ENCODE results near the gene EMX2. TPM values are rescaled to one million over a fixed set of nuclear protein-coding genes. Genes with fewer than 3 reads are reported as not detected.
A peak's percentile ranks its signal among the peaks of the same experiment; 100 is the strongest.

The EMX2 gene
- total and polyA plus RNA-seq, 2 donors from 2014 or later = 44.9 to 82.8 TPM

DNA sequence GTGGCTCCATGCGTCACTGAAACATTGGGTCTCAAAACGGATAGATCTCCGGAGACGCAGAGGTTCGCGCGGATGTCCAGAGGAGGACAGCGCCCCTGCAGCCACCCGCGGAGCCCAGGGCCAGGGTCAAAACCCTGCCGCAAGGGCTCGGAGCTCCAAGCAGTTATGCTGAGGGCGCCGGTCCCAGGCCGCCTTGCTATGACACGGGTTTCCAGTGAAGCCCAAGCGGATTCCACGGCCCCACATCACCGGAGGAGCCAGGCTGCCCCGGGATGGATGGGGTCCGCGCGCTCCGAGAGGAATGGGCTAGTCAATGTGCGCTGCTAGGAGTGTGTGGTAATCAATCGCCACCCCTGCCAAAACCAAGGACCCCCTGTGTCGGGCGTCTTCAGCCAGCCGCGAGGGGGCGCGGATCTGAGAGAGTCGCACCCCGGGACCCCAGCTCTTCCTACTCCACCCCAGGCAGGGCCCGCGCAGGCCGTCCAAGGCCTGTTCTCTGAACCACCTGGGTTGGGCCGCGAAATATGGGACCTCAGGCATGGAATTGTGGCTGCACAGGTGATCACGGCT is 5.6 kb upstream of the EMX2 start:
- Histone ChIP-seq H3K4me1 (ENCODE audit: control insufficient read depth in 2 of 3, insufficient read depth in 2 of 3, low read depth in 1 of 3, low read length in 3 of 3) (peaks cover 0 to 32% (median 25%) of the 10 kb centered on the region in 3 donors), H3K4me3 (ENCODE audit: low read length in 3 of 3) (peak overlapping the region; percentile 20 to 39 (median 23)), H3K9me3 (ENCODE audit: control insufficient read depth in 2 of 3, insufficient read depth in 1 of 3, low read length in 3 of 3) (no peaks in the 10 kb centered on the region), H3K36me3 (ENCODE audit: control insufficient read depth in 2 of 3, insufficient read depth in 3 of 3, low read length in 3 of 3) (no peaks in the 10 kb centered on the region), H3K27ac (ENCODE audit: low read depth in 2 of 2, low read length in 2 of 2) (peak overlapping the region; percentile 77 to 87), H3K9ac (ENCODE audit: low read length in 3 of 3) (peak overlapping the region in 1 of 3 donors; percentile 61), H3K27me3 (ENCODE audit: control insufficient read depth, insufficient read depth, low read length) (peaks cover 42% of the 10 kb centered on the region)
- peak in 4 of 5 donors; percentile 44 to 71 (median 50) for DNase-seq
- FAIRE-seq = no peak
- intact Hi-C loops (cut with DNase I) = no loop called here
- TF ChIP-seq, protein P1, sequence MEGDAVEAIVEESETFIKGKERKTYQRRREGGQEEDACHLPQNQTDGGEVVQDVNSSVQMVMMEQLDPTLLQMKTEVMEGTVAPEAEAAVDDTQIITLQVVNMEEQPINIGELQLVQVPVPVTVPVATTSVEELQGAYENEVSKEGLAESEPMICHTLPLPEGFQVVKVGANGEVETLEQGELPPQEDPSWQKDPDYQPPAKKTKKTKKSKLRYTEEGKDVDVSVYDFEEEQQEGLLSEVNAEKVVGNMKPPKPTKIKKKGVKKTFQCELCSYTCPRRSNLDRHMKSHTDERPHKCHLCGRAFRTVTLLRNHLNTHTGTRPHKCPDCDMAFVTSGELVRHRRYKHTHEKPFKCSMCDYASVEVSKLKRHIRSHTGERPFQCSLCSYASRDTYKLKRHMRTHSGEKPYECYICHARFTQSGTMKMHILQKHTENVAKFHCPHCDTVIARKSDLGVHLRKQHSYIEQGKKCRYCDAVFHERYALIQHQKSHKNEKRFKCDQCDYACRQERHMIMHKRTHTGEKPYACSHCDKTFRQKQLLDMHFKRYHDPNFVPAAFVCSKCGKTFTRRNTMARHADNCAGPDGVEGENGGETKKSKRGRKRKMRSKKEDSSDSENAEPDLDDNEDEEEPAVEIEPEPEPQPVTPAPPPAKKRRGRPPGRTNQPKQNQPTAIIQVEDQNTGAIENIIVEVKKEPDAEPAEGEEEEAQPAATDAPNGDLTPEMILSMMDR (IDR thresholded peaks at IDR 0.05; ENCODE audit: borderline replicate concordance, extremely low read depth, insufficient read depth) = no peak

DNA sequence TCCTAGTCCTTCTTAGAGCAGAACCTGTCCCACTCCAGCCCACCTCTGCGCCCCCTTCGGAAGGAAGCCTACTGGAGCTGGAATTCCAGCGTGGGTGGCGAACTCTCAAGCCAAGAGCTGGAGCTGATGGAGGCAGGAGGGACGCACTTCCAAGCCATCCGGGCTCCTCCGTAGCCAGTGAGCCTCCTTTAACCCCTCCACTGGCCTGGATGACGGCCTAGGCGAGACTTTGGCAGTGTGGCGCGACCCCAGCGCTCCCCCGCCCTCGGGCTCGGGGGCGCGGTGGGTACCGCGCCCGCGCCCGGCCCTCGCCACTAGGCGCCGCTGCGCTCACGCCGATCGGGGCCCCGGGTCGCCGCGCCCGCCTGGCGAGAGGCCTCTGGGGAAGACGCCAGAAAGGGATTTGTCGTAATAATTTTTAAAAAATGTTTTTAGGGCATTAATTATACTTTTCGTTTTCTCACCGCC is 5.1 kb upstream of the EMX2 start:
- Histone ChIP-seq H3K4me3 (ENCODE audit: low read length in 3 of 3) (peak overlapping the region; percentile 20 to 57 (median 39)), H3K36me3 (ENCODE audit: control insufficient read depth in 2 of 3, insufficient read depth in 3 of 3, low read length in 3 of 3) (no peaks in the 10 kb centered on the region), H3K27ac (ENCODE audit: low read depth in 2 of 2, low read length in 2 of 2) (peak overlapping the region; percentile 92 to 93), H3K27me3 (ENCODE audit: control insufficient read depth, insufficient read depth, low read length) (peaks cover 37% of the 10 kb centered on the region), H3K9ac (ENCODE audit: low read length in 3 of 3) (peak overlapping the region in 2 of 3 donors; percentile 19 to 73), H3K4me1 (ENCODE audit: control insufficient read depth in 2 of 3, insufficient read depth in 2 of 3, low read depth in 1 of 3, low read length in 3 of 3) (peaks cover 0 to 32% (median 25%) of the 10 kb centered on the region in 3 donors), H3K9me3 (ENCODE audit: control insufficient read depth in 2 of 3, insufficient read depth in 1 of 3, low read length in 3 of 3) (no peaks in the 10 kb centered on the region)
- DNase-seq (peak in 4 of 5 donors; percentile 59 to 78 (median 70)), FAIRE-seq (no peak)
- intact Hi-C loops (cut with DNase I) = no loop called here
- TF ChIP-seq, protein P1 (IDR thresholded peaks at IDR 0.05; ENCODE audit: borderline replicate concordance, extremely low read depth, insufficient read depth) = peak; percentile 43

DNA sequence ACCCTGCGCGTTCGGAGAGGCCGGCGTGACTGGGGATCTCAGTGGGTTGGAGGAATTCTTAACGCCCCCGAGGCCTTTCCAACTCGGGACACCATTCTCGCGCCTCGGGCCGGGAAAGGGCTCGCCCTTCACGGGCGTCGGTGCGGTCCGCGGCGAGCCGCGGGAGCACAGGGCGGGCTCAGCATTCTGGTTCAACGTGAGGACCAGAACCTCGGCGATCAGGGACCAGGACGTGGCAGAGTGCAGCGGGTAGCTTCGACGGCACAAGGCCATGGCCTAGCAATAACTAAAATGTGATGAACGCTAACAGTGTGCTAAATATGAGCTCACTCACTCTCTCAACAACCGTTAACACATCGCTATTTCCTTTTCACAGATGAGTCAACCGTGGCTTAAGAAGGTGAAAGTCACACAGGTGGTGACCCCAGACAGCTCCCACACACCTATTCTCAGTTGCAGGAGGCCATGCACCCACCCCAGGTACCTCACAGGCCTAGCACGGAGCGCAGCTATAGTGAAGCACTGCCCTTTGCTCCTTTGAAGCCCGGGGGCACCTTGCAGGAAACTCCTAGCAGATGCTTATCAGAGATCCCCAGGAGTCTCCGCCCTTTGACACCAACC is 4.5 kb upstream of the EMX2 start:
- intact Hi-C loops (cut with DNase I) = no loop called here
- Histone ChIP-seq H3K4me1 (ENCODE audit: control insufficient read depth in 2 of 3, insufficient read depth in 2 of 3, low read depth in 1 of 3, low read length in 3 of 3) (peaks cover 0 to 32% (median 25%) of the 10 kb centered on the region in 3 donors), H3K4me3 (ENCODE audit: low read length in 3 of 3) (peak overlapping the region; percentile 39 to 57 (median 53)), H3K27me3 (ENCODE audit: control insufficient read depth, insufficient read depth, low read length) (peaks cover 31% of the 10 kb centered on the region), H3K9me3 (ENCODE audit: control insufficient read depth in 2 of 3, insufficient read depth in 1 of 3, low read length in 3 of 3) (no peaks in the 10 kb centered on the region), H3K36me3 (ENCODE audit: control insufficient read depth in 2 of 3, insufficient read depth in 3 of 3, low read length in 3 of 3) (no peaks in the 10 kb centered on the region), H3K27ac (ENCODE audit: low read depth in 2 of 2, low read length in 2 of 2) (peak overlapping the region; percentile 92 to 93), H3K9ac (ENCODE audit: low read length in 3 of 3) (peak overlapping the region in 2 of 3 donors; percentile 19 to 73)
- DNase-seq = peak in 4 of 5 donors; percentile 15 to 73 (median 50)
- TF ChIP-seq, protein P1 (IDR thresholded peaks at IDR 0.05; ENCODE audit: borderline replicate concordance, extremely low read depth, insufficient read depth) = no peak
- FAIRE-seq = no peak
